Left kidney (tissue), 2 donors: ENCODE data around the gene FAM168A. TPM values are rescaled to one million over a fixed set of nuclear protein-coding genes. Genes with fewer than 3 reads are reported as not detected.
"Not testable (repeated sequence)": the region's sequence is repeated elsewhere in the genome, so short reads cannot be mapped to it uniquely, and the experiment has no call there.

Source experiments
- DNase-seq: peaks from one replicate; pipeline ENCODE4 v3.0.0-alpha.2; 2013
- polyA plus RNA-seq: library from polyadenylated mRNA; unstranded; fragments of 120-200 nt; gene quantifications from one replicate; pipeline ENCODE4 v1.2.1, GENCODE V29; 2013; ENCODE audit not compliant: insufficient read length

Gene FAM168A
- polyA plus RNA-seq, 1 donor = 49.7 TPM

- no peak for DNase-seq
Measured at GRCh38 chr11:73469401-73469800, 128.5 kb downstream of the FAM168A start.

GRCh38 chr11:73468590-73469161, 129.2 kb downstream of the FAM168A start:
- DNase-seq = no peak

GRCh38 chr11:73467505-73467904, 130.4 kb downstream of the FAM168A start:
- DNase-seq = no peak

- no peak for DNase-seq
Measured at GRCh38 chr11:73466643-73467042, 131.3 kb downstream of the FAM168A start.

GRCh38 chr11:73465871-73466270, 132.0 kb downstream of the FAM168A start:
- DNase-seq = no peak

DNA sequence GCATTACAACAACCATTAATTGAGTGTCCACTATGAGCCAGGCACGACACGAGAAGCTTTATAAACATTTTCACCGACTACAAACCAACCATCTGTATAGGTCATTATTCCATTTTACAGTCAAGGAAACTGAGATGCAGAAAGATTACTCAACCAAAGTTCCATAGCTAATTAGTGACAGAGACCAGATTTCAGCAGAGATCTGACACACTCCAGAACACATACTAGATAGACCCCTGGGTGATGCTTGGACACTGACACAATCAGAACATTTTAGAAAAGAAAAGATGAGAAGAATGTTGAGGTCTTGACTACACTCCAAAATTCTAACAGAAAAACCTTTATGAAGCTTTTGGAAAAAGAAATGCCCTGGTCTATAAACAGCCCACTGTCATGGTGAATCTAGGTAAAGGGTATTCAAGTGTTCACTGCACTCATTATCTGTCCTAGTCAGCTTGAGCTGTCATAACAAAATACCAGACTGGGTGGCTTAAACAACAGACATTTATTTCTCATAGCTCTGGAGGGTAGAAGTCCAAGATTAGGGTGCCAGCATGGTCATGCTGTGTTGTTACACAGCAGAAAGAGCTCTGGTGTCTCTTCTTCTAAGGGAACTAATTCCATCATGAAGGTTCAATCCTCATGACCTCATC, 132.8 kb downstream of the FAM168A start:
- DNase-seq = no peak

DNA sequence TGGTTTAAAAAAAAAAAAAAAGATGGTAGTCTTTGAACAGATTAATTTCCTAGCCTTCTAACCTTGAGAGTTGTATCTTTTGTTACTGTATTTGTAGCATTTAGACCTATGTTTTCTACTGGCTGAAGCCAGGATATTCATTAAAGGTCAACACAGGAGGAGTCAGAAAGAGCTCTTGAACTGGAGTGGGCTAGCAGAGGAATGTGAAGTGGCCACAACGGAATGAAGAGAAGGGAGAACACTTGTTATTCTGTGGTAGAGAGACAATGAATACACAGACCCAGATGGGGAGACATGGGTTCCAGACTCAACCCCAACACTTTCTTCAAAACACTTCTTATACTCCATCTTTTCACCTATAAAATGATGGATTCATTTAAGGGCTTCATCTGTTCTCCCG, 133.6 kb downstream of the FAM168A start:
- DNase-seq = no peak

- DNase-seq = no peak
Measured at GRCh38 chr11:73463359-73463758, 134.6 kb downstream of the FAM168A start.

DNA sequence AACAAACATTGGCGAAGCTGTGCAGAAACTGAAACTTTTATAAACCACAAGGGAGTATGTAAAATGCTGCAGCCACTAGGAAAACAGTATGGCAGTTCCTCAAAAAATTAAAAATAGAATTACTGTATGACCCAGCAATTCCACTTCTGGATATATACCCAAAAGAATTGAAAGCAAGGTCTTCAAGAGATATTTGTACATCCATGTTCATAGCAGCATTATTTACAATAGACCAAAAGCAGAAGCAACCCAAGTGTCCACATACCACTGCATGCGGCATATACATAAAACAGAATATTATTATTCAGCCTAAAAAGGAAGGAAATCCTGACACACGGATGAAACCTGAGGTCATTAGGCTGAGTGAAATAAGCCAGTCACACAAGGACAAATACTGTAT, 135.9 kb downstream of the FAM168A start:
- DNase-seq = no peak

GRCh38 chr11:73461335-73461840, 136.5 kb downstream of the FAM168A start:
- no peak for DNase-seq

DNA sequence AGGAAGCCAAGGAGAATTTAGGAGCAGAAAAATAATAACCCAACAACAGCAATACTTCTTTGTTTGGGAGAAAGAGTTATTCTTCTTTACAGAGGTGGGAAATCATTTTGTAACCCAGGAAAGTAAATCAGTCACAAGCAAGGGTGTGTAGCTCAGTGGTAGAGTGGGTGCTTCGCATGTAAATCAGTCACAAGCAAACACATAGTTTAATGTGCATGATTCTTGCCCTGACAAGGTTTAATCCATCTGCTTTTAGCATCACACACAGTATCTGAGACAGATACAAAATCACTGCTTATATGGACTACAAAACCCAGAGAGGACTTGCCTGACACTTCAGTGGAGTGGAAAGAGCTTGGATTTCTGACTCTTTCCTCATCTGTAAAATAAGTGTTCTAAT, 139.7 kb downstream of the FAM168A start:
- DNase-seq = no peak

DNA sequence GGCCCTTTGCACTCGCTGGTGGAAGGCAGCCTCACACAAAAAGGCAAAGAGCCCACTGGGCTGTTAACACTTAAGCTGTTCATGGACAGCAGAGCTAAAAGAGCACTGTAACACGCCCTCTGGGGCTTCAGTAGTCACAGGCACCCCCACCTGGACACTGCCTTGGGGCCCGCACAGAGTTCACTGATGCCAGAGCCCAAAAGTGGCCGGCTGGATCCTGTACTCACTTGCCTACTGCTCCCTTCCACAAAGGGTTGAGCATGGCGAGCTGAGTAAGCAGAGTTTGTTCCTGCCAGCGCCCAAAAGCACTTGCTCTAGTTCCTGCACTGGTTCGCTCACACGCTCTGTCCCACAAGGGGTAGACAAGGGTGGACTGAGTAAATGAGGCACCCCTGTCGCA, 142.9 kb downstream of the FAM168A start:
- DNase-seq = no peak

- no peak for DNase-seq
Measured at GRCh38 chr11:73453562-73453961, 144.3 kb downstream of the FAM168A start.

DNA sequence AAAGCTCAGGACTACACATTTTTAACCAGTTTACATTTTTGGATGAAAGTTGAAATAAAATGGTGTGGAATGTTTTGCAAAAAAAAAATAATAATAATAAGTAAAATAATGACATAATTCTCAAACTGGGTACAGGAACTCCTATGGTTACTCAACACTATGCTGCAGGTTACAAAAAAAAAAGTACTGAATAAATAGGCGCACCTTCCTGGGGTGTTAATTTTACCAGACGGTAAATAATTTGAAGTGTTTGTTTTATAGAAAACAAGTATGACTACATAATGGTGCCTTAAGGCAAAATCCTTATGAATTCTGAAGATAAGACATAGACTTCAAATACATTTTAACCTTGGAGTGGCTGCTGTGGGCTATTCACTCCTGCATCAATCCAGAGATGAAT, 145.2 kb downstream of the FAM168A start:
- no peak for DNase-seq

DNA sequence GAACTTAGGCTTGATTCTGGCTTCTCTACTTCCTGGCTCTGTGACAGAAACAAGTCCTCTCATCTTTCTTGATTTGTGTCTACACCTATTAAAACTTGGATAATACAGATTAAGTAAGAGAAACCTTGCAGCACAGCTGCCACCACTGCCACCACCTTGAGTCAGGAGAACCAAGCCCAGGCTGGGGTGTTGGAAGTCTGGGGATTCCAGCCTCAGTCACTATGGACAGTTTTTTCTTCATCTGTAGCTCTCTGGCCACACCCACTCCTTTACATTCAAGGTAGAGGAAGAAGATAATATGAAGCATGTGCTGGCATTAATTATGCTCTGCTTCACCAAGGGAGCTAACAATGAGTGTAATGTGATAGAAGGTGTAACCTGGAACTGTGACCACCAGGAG, 146.0 kb downstream of the FAM168A start:
- no peak for DNase-seq

DNA sequence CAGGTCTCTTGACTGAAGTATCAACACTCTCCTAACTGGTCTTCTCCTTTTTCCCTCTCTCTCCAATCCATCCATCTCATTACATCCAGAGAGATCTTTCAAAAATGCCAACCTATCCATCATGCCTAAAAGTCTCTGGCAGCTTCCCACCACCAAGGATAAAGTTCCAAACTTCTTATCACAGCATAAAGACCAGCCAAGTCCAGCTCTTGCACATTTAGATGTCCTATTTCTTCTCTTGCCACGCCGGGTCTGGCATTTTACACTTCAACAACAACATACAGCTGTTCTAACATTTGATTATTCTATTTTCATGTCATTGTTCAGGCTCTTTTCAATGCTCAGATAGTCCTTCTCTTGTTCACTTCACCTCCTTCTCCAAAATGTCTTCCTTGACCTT, 151.1 kb downstream of the FAM168A start:
- DNase-seq = no peak

DNA sequence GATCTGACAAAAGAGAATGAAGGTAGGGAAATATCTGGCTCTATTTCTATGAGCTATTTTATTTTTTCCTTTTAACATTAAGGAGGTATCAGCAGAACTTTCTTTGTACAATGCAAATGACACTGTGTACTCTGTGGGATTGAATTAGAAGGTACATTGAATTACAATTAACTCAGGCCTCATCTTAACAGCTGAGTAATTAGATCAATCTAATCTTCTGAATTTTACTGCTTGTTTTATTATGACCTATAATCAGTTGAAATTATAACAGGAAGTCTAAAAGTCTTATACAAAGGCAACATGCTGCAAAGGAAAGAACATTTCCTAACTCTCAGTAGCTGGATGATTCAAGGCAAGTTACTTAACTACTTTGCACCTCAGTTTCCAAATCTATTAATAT, 151.9 kb downstream of the FAM168A start:
- DNase-seq = no peak

DNA sequence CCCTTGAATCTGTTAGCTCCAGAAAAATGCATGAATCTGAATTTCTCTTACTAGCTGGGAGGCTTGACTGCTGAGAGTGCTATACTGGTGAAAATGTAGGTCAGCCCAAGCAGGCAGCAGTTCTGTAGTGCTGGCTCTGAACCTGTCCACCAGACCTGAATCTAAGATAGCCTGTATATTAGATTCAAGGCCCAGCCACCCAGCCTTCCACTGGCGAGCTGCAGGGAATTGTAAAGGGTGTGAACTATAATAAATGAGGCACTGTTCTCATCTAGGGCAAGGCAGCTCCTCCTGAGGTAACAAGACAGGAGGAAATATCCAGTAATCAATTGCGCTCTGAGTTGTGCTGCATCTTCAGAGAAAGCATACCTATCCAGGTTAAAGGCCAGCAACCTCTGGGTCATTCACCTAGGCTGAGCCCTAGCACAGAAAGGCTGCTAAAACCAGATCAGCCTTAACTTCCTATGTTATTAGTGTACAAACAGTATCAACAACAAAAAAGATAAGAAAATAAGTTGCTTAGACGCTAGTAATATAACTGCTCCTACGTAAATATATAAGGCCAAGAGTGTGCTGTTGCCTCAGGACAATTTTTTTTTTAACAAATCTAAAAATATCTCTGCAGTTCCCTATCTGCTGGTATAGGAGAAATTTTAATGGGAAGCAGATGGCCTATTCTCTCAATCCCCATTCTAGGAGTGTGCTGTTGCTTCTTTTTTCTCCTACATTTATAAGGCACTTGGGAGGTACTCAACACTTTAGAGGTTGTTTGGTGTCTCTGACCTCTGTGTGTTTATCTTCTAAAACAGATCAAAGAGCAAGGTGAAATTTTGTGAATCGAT, 158.7 kb downstream of the FAM168A start:
- no peak for DNase-seq

DNA sequence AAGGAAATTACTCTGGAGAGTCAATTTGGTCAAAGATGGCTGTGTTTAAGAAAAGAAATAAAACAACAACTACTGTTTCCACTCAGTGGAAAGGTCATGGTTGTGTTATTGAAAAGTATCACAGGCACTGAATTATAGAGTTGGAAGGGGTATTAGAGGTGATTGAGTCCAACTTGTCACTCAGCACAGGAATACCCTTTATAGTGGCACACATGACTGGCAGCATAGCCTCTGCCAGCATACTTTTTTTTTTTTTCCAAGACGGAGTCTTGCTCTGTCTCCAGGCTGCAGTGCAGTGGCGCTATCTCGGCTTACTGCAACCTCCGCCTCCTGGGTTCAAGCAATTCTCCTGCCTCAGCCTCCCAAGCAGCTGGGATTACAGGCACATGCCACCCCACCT, 161.1 kb downstream of the FAM168A start:
- not testable (repeated sequence) for DNase-seq

DNA sequence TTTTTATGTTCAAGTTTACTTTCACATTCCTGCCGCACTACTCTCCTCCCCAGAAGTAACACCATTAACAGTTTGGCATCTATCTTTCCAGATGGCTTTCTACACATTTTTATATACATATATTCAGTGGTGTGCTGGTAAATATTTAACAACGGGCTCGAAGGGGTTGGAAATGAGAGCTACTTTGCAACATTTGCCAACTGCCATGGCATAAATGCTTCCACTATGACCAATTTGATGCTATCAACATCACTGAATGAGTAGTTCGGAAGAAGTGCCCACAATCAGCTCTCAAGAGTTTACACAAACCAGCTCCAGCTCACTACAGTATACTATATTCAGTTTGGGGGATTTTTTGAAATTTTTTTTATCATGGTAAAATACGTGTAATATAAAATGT, 166.5 kb downstream of the FAM168A start:
- no peak for DNase-seq

GRCh38 chr11:73430326-73430725, 167.6 kb downstream of the FAM168A start:
- no peak for DNase-seq

GRCh38 chr11:73429121-73429750, 168.7 kb downstream of the FAM168A start:
- no peak for DNase-seq

DNA sequence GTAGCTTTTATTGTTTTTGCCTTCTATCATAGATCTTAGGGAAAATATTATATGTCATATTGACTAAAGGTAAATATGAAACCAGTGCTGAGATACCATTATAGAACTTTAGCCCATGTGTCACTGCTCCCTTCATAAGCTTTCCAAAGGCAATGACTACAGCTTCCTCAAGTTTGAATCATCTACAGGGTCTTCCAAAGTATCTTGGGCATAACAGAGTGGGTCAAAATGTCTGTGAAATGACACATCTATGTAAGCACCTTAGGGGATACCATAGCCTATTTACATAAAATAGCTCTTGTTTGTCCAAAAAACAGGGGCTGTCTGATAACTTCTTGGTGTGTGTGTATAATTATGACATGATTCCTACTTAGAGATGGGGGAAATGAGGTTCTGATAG, 169.2 kb downstream of the FAM168A start:
- DNase-seq = no peak
